Neutrophil (primary cell): ENCODE measurements around the gene PRR14L.
"Not testable (repeated sequence)": the region's sequence is repeated elsewhere in the genome, so short reads cannot be mapped to it uniquely, and the experiment has no call there.

Experiments used
- H3K27ac ChIP-seq: fragments of 200-600 bp; sonication (generic); 2 replicates; pipeline ENCODE4 v1.5.1; 2016; ENCODE audit warnings: mild to moderate bottlenecking, moderate library complexity
- H3K27me3 ChIP-seq: fragments of 200-600 bp; sonication (generic); 2 replicates; pipeline ENCODE4 v1.6.0; 2016; ENCODE audit warnings: mild to moderate bottlenecking
- H3K36me3 ChIP-seq: fragments of 200-600 bp; sonication (generic); 2 replicates; pipeline ENCODE4 v1.5.1; 2017
- H3K4me1 ChIP-seq, 2 experiments: fragments of 200-600 bp in 1 of 2; sonication (generic) in 1 of 2; 1 replicate in 1 of 2; 2 replicates in 1 of 2; pipeline versions ENCODE4 v1.5.1 to v1.6.1; 2013 to 2016; ENCODE audit warnings: low read depth in 1 of 2, low read length in 1 of 2, mild to moderate bottlenecking in 1 of 2, moderate library complexity in 1 of 2; ENCODE audit not compliant: control insufficient read depth in 1 of 2, insufficient read depth in 1 of 2
- H3K4me3 ChIP-seq, 2 experiments: fragments of 200-600 bp in 1 of 2; sonication (generic) in 1 of 2; 1 replicate in 1 of 2; 2 replicates in 1 of 2; pipeline ENCODE4 v1.5.1; 2013 to 2016; ENCODE audit warnings: low read depth in 1 of 2, low read length in 1 of 2, mild to moderate bottlenecking in 1 of 2, moderate library complexity in 1 of 2
- H3K9me3 ChIP-seq: fragments of 200-600 bp; sonication (generic); 2 replicates; pipeline ENCODE4 v1.5.1; 2016
- TF ChIP-seq, protein P1 (sequence below): fragments of 200-600 bp; sonication (generic); IDR thresholded peaks from 2 replicates; pipeline ENCODE4 v1.5.1; 2016; ENCODE audit warnings: antibody characterized with exemption

PRR14L gene

DNA sequence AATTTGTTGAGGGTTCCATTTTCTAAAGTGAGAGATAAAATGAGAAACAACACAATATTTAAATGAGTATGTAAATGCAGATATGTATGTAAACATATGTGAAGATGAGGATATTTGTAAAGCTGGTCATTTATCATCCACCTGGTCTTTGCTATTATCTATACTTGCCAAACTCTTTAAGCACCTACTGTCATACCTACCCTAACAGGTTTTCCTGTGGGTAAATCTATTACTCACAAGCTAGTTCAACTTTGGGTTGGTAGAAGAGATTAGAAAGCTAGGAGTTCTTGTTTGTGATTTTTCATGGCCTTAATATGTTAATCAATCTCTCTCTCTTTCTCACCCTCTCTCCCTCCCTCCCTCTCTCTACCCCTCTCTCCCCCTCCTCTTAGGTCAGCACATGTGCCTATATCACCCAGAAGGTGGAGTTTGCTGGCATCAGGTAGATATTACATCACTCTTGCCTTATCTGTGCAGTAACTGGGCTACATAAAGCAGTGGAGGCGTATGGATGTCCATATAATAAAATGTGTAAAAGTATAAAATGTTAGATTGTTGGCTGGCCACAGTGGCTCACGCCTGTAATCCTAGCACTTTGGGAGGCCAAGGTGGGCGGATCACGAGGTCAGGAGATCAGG, 18.6 kb upstream of the PRR14L start:
- no peak overlapping the region for H3K4me3 ChIP-seq
- H3K9me3 ChIP-seq: no peaks in the 10 kb centered on the region
- TF ChIP-seq, protein P1, sequence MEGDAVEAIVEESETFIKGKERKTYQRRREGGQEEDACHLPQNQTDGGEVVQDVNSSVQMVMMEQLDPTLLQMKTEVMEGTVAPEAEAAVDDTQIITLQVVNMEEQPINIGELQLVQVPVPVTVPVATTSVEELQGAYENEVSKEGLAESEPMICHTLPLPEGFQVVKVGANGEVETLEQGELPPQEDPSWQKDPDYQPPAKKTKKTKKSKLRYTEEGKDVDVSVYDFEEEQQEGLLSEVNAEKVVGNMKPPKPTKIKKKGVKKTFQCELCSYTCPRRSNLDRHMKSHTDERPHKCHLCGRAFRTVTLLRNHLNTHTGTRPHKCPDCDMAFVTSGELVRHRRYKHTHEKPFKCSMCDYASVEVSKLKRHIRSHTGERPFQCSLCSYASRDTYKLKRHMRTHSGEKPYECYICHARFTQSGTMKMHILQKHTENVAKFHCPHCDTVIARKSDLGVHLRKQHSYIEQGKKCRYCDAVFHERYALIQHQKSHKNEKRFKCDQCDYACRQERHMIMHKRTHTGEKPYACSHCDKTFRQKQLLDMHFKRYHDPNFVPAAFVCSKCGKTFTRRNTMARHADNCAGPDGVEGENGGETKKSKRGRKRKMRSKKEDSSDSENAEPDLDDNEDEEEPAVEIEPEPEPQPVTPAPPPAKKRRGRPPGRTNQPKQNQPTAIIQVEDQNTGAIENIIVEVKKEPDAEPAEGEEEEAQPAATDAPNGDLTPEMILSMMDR: no peak
- H3K27me3 ChIP-seq: no peaks in the 10 kb centered on the region
- H3K27ac ChIP-seq: no peak overlapping the region
- no peaks in the 10 kb centered on the region for H3K4me1 ChIP-seq
- H3K36me3 ChIP-seq: peaks cover 81% of the 10 kb centered on the region

DNA sequence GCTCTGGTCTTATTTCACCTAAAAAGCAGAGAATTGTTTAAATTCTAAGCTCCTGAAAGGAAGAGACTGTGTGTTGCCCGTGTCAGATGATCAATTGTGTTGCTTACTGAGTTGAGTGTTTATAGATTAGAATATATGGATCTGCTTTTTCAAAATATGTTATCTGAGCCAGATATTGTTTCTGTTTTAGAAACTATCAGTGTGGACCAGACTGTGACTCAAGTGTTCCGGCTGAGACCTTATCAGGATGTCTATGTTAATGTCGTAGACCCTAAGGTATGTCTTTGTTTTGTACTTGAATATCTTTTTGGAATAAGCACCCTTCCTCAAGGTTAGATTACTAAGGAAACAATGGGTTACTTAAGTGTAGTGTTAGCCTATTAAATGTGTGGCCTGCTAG, 14.9 kb upstream of the PRR14L start:
- no peak overlapping the region for H3K27ac ChIP-seq
- peaks cover 77% of the 10 kb centered on the region for H3K36me3 ChIP-seq
- no peak overlapping the region for H3K4me3 ChIP-seq
- TF ChIP-seq, protein P1: no peak
- no peaks in the 10 kb centered on the region for H3K4me1 ChIP-seq
- no peaks in the 10 kb centered on the region for H3K9me3 ChIP-seq
- no peaks in the 10 kb centered on the region for H3K27me3 ChIP-seq

DNA sequence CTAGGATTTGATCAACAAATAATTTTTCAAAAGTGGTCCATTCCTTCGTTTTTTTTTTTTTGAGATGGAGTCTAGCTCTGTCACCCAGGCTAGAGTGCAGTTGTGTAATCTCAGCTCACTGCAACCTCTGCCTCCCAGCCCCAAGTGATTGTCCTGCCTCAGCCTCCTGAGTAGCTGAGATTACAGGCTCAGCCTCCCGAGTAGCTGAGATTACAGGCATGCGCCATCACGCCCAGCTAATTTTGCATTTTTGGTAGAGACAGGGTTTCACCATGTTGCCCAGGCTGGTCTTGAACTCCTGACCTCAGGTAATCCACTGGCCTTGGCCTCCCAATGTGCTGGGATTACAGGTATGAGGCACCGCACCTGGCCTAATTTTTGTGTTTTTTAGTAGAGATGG, 8.9 kb upstream of the PRR14L start:
- H3K9me3 ChIP-seq, H3K27ac ChIP-seq, H3K4me3 ChIP-seq, H3K27me3 ChIP-seq: not testable (repeated sequence)
- Histone ChIP-seq H3K36me3 (peaks cover 40% of the 10 kb centered on the region), H3K4me1 (peaks cover 11 to 13% of the 10 kb centered on the region in 2 experiments)

DNA sequence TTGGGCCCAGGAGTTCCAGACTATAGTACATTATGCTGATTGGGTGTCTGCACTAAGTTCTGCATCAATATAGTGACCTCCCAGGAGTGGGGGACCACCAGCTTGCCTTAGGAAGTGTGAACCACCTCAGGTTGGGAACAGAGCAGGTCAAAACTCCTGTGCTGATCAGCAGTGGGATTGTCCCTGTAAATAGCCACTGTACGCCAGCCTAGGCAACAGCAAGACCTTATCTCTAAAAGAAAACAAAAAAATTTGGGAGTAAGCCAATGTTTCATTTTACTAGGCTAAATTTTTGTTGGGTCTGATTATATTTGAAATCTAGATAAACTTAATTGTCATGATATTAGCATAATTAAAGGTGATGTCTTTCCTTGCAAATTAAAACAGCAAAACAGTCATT, 7.3 kb upstream of the PRR14L start:
- Histone ChIP-seq H3K4me3 (no peak overlapping the region), H3K4me1 (peaks cover 25 to 27% of the 10 kb centered on the region in 2 experiments), H3K36me3 (peaks cover 30% of the 10 kb centered on the region), H3K27ac (no peak overlapping the region), H3K9me3 (no peaks in the 10 kb centered on the region), H3K27me3 (no peaks in the 10 kb centered on the region)
- TF ChIP-seq, protein P1: no peak

DNA sequence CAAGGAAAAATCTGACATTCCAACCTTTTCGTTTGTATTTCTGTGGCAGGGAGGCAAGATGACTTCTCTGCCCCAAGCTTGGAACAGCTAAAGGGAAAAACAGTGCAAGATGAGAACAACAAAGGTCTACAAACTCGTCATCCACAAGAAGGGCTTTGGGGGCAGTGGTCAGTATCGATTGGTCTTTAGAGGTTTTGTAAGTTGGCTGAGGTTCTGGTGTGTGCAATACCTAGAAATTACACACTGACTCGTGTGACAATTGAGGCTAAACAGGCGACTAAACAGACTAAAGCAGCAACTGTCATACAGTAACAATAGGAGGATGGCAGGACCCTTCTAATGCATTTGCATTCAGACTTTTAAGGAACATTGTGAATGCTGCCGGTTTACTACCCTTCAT, 4.9 kb upstream of the PRR14L start:
- H3K36me3 ChIP-seq: peaks cover 14% of the 10 kb centered on the region
- H3K9me3 ChIP-seq: no peaks in the 10 kb centered on the region
- no peaks in the 10 kb centered on the region for H3K27me3 ChIP-seq
- peak overlapping the region; percentile 96 for H3K27ac ChIP-seq
- H3K4me3 ChIP-seq: peak overlapping the region; percentile 81 to 85
- peaks cover 37 to 39% of the 10 kb centered on the region in 2 experiments for H3K4me1 ChIP-seq
- TF ChIP-seq, protein P1: no peak

DNA sequence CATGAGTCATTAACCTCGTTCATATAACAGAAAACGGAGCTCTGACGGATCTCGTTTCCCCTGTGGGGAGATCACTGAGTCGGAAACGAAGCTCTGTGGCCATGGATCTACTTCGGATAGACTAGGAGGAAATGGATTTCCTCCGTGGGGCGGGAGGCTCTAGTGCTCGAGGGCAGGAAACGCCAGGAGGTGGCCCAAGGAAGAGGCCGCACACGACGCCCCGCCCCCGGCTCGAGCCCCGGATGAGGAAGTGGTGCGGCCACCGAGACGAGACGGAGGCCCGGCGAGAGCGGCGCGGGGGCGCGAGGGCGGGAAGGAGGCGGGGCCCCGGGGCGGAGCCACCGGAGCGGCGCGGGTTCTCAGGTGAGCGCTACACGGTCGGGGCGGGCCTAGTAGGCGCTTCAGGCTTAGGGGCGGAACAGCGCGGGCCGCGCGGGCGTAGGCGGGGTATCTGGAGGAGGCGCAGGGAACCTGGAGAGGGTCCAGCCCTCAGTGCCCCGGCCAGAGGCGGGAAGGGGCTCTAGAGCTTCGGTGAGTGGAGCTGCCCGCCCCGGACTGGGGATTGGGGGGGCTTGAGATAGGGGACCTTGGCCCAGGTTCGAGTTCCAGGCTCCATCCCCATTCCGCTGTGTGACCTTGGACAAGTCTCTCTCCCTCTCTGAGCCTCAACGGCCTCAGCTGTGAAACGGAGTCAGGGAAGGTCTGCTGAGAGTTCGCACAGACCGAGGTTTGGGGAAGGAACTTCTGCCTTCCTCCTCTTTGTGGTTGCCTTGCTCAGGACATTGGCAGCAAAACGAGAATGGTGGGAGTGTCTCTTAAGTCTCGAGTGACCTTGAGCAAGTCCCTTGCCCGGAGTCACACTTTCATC, 3.9 kb upstream of the PRR14L start, which contains the start of gene DEPDC5:
Gene DEPDC5, plus strand, starts transcription at position 386 of the 868 bp plus-strand sequence. CDS start 903 bp downstream, outside the sequence.
- Histone ChIP-seq H3K27me3 (no peaks in the 10 kb centered on the region), H3K9me3 (no peaks in the 10 kb centered on the region), H3K4me1 (peaks cover 44 to 45% of the 10 kb centered on the region in 2 experiments), H3K27ac (peak within 1 kb of the TSS; percentile 96), H3K36me3 (peaks cover 12% of the 10 kb centered on the region), H3K4me3 (peak within 1 kb of the TSS; percentile 81 to 85)
- TF ChIP-seq, protein P1: peak; percentile 57
